K562 (cell line): ENCODE measurements around the gene UHRF1. TPM values are rescaled to one million over a fixed set of nuclear protein-coding genes. Genes with fewer than 3 reads are reported as not detected.

Experiments used
- CREB3L1 ChIP-seq: fragments of 450-650 bp; IDR thresholded peaks from 2 replicates; pipeline ENCODE4 v1.6.1; 2014; ENCODE audit warnings: low read depth, mild to moderate bottlenecking, moderate library complexity, borderline replicate concordance
- HMGN3 ChIP-seq: IDR thresholded peaks from 2 replicates; pipeline ENCODE4 v1.6.1; 2011; ENCODE audit warnings: borderline replicate concordance, low read depth, mild to moderate bottlenecking, mixed read lengths, low read length; ENCODE audit not compliant: insufficient read length; ENCODE audit errors: extremely low read depth
- KDM2B ChIP-seq: fragments of 250-450 bp; sonication (Bioruptor Pico); IDR thresholded peaks from 2 replicates; pipeline ENCODE4 v1.8.0; 2021; ENCODE audit warnings: mild to moderate bottlenecking, moderate library complexity
- KLF6 ChIP-seq: fragments of 250-450 bp; sonication (Bioruptor Pico); IDR thresholded peaks from 2 replicates; pipeline ENCODE4 v1.4.0; 2020; ENCODE audit warnings: mild to moderate bottlenecking, moderate library complexity, borderline replicate concordance
- LARP7 ChIP-seq: fragments of 450-650 bp; IDR thresholded peaks from 2 replicates; pipeline ENCODE4 v1.6.1; 2016
- MBD2 ChIP-seq: sonication (generic); IDR thresholded peaks from 2 replicates; pipeline ENCODE4 v1.6.1; 2016; ENCODE audit warnings: low read depth, borderline replicate concordance
- NKRF ChIP-seq: fragments of 450-650 bp; IDR thresholded peaks from 2 replicates; pipeline ENCODE4 v1.6.1; 2016; ENCODE audit warnings: borderline replicate concordance
- NR0B1 ChIP-seq: fragments of 450-650 bp; IDR thresholded peaks from one replicate; pipeline ENCODE4 v1.6.1; 2018; ENCODE audit warnings: mild to moderate bottlenecking, moderate library complexity; ENCODE audit not compliant: partially characterized antibody
- PYGO2 ChIP-seq: fragments of 450-650 bp; IDR thresholded peaks from 2 replicates; pipeline ENCODE4 v1.6.1; 2016; ENCODE audit warnings: mild to moderate bottlenecking, missing genetic modification characterization, moderate library complexity, missing compliant biosample characterization
- TSC22D4 ChIP-seq: fragments of 450-650 bp; IDR thresholded peaks from 2 replicates; pipeline ENCODE4 v1.6.1; 2016; ENCODE audit warnings: missing genetic modification characterization, missing biosample characterization, control low read depth
- USF1 ChIP-seq: sonication (generic); formaldehyde crosslinking; IDR thresholded peaks from 2 replicates; pipeline ENCODE4 v1.9.0; 2022; ENCODE audit warnings: mild to moderate bottlenecking, missing genetic modification reagents
- ZNF740 ChIP-seq, 3 experiments: fragments of 200-800 bp in 1 of 3; sonication (Bioruptor generic) in 1 of 3; sonication (generic) in 1 of 3; formaldehyde crosslinking in 1 of 3; IDR thresholded peaks; 2 replicates each; pipeline versions ENCODE4 v1.6.1 to v1.8.0; 2016 to 2022; ENCODE audit warnings: mild to moderate bottlenecking in 2 of 3, missing compliant biosample characterization in 2 of 3, missing genetic modification characterization in 2 of 3, missing genetic modification reagents in 1 of 3
- polyA plus RNA-seq, 8 experiments: library from polyadenylated mRNA; depleted of rRNA in 4 of 8; stranded (reverse) in 5 of 8; unstranded in 3 of 8; fragments of >200 nt; fragmentation: Nextera tagmentation in 2 of 8; fragmentation: Illumina TruSeq in 1 of 8; extraction: Ambion mirVana in 2 of 8; extraction: Trizol in 1 of 8; gene quantifications; 2 replicates each; pipeline versions ENCODE4 v1.2.1 to v1.2.3, GENCODE V29; 2011 to 2014; ENCODE audit warnings: inconsistent platforms in 1 of 8, missing spikeins in 1 of 8
- total RNA-seq, 7 experiments: library from RNA; depleted of rRNA in 6 of 7; stranded (reverse); fragments of >200 nt in 6 of 7; fragmentation: Illumina TruSeq in 2 of 7; extraction: Trizol in 2 of 7; gene quantifications; 2 replicates each; pipeline versions ENCODE4 v1.2.1 to v1.2.3, GENCODE V29; 2011 to 2021; ENCODE audit warnings: low replicate concordance in 1 of 7
- TF ChIP-seq, protein P1 (sequence below): sonication (generic); formaldehyde crosslinking; IDR thresholded peaks from 2 replicates; pipeline ENCODE4 v1.5.0; 2020; ENCODE audit warnings: missing genetic modification reagents

The UHRF1 gene
- total and polyA plus RNA-seq, 9 of the 15 experiments (the other 6 are each of a cell fraction or from before 2014, with no cell fraction given) = 6.0 to 101 (median 30.9) TPM

GRCh38 chr19:4909156-4909896 is at the start of gene UHRF1 (continued):
- TF ChIP-seq NKRF = no peak
- 0 out of 2 replicates have a peak, but pooled peaks have one; percentile 29 for TF ChIP-seq MBD2
- TF ChIP-seq TSC22D4 (tag) = no peak
- no peak for TF ChIP-seq LARP7
- TF ChIP-seq NR0B1 = no peak
- peak; percentile 12 for TF ChIP-seq HMGN3
- TF ChIP-seq, protein P1, sequence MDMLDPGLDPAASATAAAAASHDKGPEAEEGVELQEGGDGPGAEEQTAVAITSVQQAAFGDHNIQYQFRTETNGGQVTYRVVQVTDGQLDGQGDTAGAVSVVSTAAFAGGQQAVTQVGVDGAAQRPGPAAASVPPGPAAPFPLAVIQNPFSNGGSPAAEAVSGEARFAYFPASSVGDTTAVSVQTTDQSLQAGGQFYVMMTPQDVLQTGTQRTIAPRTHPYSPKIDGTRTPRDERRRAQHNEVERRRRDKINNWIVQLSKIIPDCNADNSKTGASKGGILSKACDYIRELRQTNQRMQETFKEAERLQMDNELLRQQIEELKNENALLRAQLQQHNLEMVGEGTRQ (CRISPR knock-in tag) = no peak
- TF ChIP-seq ZNF740 (CRISPR knock-in tag; IDR thresholded peaks at IDR 0.05) = peak; percentile 17; the same call in 1 of the 2 replicates
- no peak for TF ChIP-seq ZNF740 (tag; IDR thresholded peaks at IDR 0.05)
- TF ChIP-seq KLF6 (CRISPR knock-in tag) = no peak
- peak; percentile 56; the same call in 1 of the 2 replicates for TF ChIP-seq KDM2B
- no peak for TF ChIP-seq USF1
- TF ChIP-seq PYGO2 (tag) = no peak
- no peak; the same call in 1 of the 2 replicates for TF ChIP-seq CREB3L1
